Brain pericyte (primary cell): ENCODE results near the gene ATXN2.

Experiments
- DNase-seq: peaks from one replicate; pipeline ENCODE4 v3.0.0-alpha.2; 2012; ENCODE audit warnings: low read depth, low spot score

Gene ATXN2

DNA sequence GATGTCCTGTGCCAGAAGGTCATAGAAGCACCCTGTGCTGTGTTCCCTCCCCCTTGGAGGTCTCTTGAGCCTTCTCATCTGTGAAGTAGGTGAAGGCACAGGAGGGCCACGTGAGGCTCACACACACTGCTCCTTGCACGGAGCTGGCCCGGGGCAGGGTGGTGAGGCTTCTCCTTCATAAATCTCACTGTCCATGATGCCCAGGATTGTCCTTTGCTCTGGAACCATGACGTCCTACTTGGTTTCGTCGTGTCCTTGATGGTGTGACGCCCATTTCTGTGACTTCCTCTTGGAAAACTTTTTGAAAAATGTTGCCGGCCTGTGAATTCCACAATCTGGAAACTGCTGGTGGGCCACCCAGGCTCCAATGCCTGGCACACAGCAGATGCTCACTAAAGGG, 159.0 kb downstream of the ATXN2 start:
- DNase-seq, result no peak

- DNase-seq, result no peak
These were observed 159.4 kb downstream of the ATXN2 start for GRCh38 chr12:111439657-111440151.

GRCh38 chr12:111438481-111438880, 160.6 kb downstream of the ATXN2 start:
- DNase-seq, result no peak

GRCh38 chr12:111437816-111438454, 161.2 kb downstream of the ATXN2 start:
- DNase-seq, result no peak

- no peak for DNase-seq
These were observed 162.3 kb downstream of the ATXN2 start for GRCh38 chr12:111436811-111437210.

- no peak for DNase-seq
These were observed 162.8 kb downstream of the ATXN2 start for GRCh38 chr12:111436266-111436665.

DNA sequence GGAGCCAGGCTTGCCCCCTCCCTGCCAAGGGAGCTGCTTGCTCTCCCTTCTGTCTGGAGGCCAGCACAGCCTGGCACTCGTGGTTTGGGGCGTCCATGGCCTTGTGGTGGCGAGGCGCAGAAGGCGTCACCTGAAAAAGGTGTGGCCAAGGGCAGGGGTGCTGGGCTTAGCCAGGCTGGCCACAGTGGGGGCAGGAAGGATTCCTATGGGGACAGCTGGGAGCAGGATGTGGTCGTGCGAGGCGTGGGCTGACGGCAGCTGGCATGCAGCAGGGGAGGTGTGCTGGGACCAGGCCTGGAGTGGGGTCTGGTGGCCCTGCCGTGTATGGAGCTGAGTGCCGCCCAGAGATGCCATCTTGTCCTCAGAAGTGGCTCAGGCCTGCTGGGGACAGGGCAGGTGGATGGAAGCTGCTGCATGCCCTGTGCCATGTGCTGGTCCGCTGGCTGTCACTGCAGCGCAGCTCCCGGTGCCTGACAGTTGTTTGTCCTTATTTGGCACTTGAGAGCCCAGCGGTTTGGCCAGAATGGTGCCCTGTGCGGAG, 163.4 kb downstream of the ATXN2 start:
- no peak for DNase-seq

- no peak for DNase-seq
These were observed 164.3 kb downstream of the ATXN2 start for GRCh38 chr12:111434680-111435338.

DNA sequence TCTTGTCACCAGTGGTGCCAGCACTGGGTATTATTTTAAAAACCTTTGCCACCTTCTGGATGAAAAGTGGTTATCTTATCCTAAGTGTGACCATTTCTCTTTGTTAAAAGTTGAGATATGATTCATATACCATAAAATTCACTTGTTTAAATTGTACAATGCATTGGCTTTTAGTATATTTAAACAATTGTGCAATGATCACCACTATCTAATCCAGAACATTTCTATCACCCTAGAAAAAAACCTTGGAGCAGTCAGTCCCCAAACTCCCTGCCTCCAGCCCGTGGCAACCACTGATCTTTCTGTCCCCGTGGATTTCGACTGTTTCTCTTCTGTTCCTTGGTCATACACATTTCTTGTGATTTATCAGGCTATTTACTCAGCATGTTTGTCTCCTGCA, 165.1 kb downstream of the ATXN2 start:
- DNase-seq, result no peak

- DNase-seq, result no peak
These were observed 167.3 kb downstream of the ATXN2 start for GRCh38 chr12:111431772-111432171.

- DNase-seq, result no peak
These were observed 168.4 kb downstream of the ATXN2 start for GRCh38 chr12:111430433-111431353.

DNA sequence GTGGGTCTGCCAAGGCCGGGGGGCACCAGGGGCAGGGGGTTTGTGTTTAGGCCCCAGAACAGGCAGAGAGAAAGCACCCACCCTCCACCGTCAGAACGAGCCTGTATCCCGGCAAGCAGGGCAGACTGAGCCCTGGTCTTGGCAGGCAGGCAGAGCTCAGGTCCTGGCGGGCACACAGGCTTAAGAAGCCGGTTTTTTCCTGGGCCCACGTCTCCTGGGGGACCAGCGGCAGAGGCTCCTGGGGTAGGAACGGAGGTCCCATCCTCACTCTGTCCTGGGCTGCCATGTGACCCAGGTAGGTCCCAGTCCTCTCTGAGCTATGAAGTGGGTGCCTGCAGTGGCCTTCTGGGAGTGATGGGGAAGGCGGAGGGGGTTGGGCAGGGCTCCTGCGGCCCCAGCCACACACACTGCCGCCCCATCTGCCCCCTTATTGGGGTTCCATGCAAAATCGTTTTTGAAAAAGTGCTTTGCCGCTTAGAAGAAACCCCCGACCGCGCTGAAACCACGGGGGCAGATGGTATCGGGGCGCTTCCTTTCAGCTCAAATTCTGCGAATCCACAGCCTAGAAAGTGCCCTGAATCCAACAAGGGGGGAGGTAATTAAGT, 169.2 kb downstream of the ATXN2 start:
- no peak for DNase-seq

DNA sequence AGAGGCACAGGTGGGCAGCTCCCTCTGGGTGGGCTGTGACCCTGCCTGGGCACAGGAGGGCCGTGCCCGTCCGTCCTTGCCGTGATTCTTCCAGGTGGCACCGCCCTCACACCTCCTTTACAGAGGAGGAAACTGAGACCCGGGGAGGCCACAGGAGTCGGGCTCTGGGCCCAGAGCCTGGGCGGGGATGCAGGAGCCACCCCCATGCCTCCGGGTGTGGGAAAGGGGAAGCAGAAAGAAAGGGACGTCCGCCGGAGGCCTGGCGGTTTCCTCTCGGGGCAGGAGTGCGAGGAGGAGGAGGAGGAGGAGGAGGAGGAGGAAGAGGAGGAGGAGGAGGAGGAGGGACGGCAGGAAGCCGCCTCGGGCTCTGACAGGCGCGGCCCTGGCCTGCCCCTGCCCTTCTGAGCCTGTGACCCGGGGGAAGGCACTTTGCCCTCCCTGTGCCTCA, 170.4 kb downstream of the ATXN2 start:
- DNase-seq, result no peak

GRCh38 chr12:111428081-111428727, 170.9 kb downstream of the ATXN2 start:
- DNase-seq, result no peak

DNA sequence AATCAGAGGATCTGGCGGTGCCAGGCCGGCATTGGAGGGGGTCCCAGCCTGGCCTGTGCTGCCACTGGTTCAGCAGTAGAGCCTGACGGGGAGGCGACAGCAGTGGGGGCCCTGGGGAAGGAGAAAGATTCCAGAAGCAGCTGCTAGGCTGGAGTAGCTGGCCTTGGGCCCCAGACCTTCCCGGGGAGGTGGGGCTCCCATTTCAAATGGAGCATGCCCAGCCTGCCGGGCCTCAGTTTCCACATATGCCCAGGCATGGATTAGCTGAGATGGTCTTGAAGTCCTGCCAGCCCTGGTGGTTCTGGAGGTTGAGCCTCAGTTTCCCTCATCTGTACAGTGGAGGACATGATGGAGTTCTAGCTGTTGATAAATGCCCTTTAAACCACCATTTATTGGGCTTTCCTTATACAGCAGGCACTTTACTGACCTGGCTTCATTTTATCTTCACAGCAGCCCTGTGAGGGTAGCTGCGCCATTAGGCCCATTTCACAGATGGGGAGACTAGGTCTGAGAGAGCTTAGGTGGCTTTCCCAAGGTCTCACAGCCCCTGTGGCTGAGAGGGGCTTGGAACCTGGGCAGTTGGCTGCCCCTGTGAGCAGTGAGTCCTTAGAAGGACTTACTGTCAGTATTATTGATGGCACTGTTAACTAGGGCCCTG, 171.6 kb downstream of the ATXN2 start:
- DNase-seq, result no peak

DNA sequence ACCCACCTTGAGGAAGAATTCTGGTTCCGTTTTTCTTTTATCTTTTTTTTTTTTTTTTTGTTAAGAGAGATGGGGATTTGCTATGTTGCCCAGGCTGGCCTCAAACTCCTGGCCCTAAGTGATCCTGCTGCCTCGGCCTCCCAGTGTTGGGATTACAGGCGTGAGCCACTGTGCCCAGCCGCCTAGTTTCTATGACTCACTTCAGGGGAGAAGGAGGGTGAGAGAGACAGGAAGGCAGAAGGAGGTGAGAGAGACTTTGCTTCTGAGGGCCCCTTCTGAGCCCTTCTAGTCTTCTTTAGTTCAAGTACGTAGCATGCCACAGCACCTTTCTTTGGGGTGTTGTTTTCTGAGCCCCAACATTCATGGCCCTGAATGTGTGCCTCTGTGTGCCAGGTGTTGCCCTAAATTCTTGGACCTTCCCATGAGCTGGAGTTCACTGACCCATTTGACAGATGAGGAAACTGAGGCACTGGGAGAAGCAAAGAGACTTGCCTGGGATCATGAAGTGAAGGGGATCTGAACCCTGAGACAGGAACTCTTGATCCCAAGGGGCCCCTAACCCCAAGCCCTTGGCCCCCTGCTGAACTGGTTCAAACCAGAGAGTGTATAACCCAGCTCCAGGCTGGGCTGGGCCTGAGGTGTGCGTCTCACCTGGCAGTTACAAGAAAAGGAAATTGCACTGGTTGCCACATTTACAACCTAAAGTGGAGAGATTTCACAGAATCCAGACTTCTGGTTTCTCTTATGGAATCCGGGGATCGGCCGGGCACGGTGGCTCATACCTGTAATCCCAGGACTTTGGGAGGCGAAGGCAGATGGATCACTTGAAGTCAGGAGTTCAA, 172.6 kb downstream of the ATXN2 start:
- DNase-seq, result no peak

DNA sequence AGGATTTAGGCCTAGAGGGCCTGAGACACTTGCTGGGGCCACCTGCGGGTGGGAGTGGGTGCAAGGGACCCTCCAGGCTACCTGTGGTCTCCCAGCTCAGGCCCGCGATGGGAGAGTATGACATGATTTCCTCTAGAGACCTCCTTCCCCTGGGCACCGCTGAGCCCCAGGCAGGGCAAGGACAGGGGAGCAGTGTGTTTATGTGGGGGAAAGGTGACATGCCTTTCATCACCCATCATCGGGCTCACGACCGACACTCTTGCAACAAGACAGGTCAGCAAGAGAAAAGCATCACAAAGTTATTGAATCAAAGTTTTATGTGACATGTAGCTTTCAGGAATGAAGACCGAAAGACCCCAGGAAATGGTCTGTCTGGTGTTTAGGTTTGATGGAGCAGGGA, 173.5 kb downstream of the ATXN2 start:
- no peak for DNase-seq

DNA sequence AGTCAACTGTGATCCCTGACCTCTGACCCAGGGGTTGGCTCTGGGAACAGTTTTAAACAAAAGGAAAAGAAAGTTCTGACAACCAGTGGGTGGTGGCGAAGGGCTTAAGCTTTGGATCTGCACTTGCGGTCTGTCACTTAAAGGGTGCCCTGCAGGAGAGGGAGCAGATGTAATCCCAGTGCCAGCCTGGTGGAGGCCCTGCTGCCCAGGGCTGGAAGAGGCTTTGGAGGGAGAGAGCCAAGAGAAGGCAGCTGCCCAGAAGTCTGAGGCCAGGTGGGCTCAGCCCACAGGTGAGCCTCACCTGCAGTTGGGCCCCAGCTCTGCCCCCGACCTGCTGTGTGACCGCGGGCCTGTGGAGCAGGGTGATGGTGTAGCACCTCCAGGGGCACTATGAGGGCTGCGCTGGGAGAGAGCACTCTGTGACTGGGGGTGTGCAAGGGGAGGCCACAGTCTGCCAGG, 174.3 kb downstream of the ATXN2 start:
- DNase-seq, result no peak

DNA sequence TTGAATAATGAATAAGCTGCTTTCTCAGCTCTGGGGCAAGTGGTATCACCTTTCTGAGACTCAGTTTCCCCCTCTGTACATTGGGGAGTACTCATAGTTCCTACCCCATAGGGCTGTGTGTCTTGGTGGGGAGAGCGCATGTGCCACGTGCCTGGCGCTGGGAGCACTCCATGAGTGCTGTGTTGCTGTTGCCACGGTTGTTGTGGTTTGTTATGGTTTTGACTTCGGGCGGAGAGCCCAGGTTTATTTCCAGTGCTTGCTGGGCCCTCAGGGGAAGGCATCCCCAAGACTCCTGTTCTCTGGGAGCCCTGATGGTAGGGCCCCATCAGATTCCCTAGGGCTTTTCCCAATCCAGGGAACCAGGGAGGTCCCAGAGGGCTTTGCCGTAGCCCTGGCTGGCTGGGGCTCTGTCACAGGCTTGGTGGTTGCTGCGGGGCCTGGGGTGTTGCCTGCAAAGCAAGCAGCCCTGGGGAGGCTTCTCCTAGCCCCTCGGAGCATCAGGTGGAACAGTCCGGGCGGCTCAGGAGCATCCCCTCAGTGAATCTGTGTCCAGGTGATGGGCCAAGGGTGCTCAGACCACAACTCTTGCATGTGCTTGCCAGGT, 174.8 kb downstream of the ATXN2 start:
- no peak for DNase-seq
